GM18870 (cell line): ENCODE data around the gene PSEN1.
"Not testable (repeated sequence)": the region's sequence is repeated elsewhere in the genome, so short reads cannot be mapped to it uniquely, and the experiment has no call there.

ENCODE experiments used
- ATAC-seq: cut with Tn5 transposase; IDR thresholded peaks from one replicate; pipeline ENCODE4 v1.9.1; 2021; ENCODE audit warnings: moderate library complexity; ENCODE audit not compliant: unreplicated experiment

PSEN1 gene

GRCh38 chr14:73162251-73162650 is 25.9 kb downstream of the PSEN1 start:
- no peak for ATAC-seq

- no peak for ATAC-seq
These were observed 30.1 kb downstream of the PSEN1 start for GRCh38 chr14:73166399-73166798.

- ATAC-seq: no peak
These were observed 31.4 kb downstream of the PSEN1 start for GRCh38 chr14:73167727-73168126.

GRCh38 chr14:73168274-73168673 is 32.0 kb downstream of the PSEN1 start:
- no peak for ATAC-seq

GRCh38 chr14:73168691-73169090 is 32.4 kb downstream of the PSEN1 start:
- no peak for ATAC-seq

- not testable (repeated sequence) for ATAC-seq
These were observed 33.5 kb downstream of the PSEN1 start for GRCh38 chr14:73169855-73170254.

- no peak for ATAC-seq
These were observed 34.4 kb downstream of the PSEN1 start for GRCh38 chr14:73170686-73171085.

- no peak for ATAC-seq
These were observed 36.2 kb downstream of the PSEN1 start for GRCh38 chr14:73172500-73172899.

GRCh38 chr14:73173092-73173735 is 36.9 kb downstream of the PSEN1 start:
- no peak for ATAC-seq

GRCh38 chr14:73176685-73177084 is 40.4 kb downstream of the PSEN1 start:
- ATAC-seq: no peak

GRCh38 chr14:73180385-73180805 is 44.1 kb downstream of the PSEN1 start:
- ATAC-seq: no peak

GRCh38 chr14:73180969-73181368 is 44.7 kb downstream of the PSEN1 start:
- ATAC-seq: not testable (repeated sequence)

GRCh38 chr14:73188501-73188911 is 52.2 kb downstream of the PSEN1 start:
- no peak for ATAC-seq

GRCh38 chr14:73189651-73190050 is 53.3 kb downstream of the PSEN1 start:
- no peak for ATAC-seq

GRCh38 chr14:73191441-73191840 is 55.1 kb downstream of the PSEN1 start:
- ATAC-seq: no peak

GRCh38 chr14:73194306-73194705 is 58.0 kb downstream of the PSEN1 start:
- ATAC-seq: not testable (repeated sequence)

GRCh38 chr14:73198253-73198652 is 61.9 kb downstream of the PSEN1 start:
- ATAC-seq: no peak

GRCh38 chr14:73203527-73203926 is 67.2 kb downstream of the PSEN1 start:
- no peak for ATAC-seq

GRCh38 chr14:73207615-73208014 is 71.3 kb downstream of the PSEN1 start:
- no peak for ATAC-seq

- ATAC-seq: no peak
These were observed 72.1 kb downstream of the PSEN1 start for GRCh38 chr14:73208390-73208789.

- no peak for ATAC-seq
These were observed 72.5 kb downstream of the PSEN1 start for GRCh38 chr14:73208846-73209245.

- ATAC-seq: no peak
These were observed 73.6 kb downstream of the PSEN1 start for GRCh38 chr14:73209953-73210352.
